ENCODE data around the gene IGF2R.
"Not testable (repeated sequence)": the region's sequence is repeated elsewhere in the genome, so short reads cannot be mapped to it uniquely, and the experiment has no call there.

Gene IGF2R

GRCh38 chr6:160138839-160139419 is 170.0 kb downstream of the IGF2R start:
- DNase-seq (ENCODE audit: low read depth), result no peak

GRCh38 chr6:160139420-160139851 is 170.6 kb downstream of the IGF2R start:
- DNase-seq (ENCODE audit: low read depth), result no peak

- not testable (repeated sequence) for DNase-seq (ENCODE audit: low read depth)
Observed at GRCh38 chr6:160140493-160140892, 171.6 kb downstream of the IGF2R start.

GRCh38 chr6:160141001-160141726 is 172.3 kb downstream of the IGF2R start:
- no peak for DNase-seq (ENCODE audit: low read depth)

GRCh38 chr6:160142115-160142715 is 173.3 kb downstream of the IGF2R start:
- DNase-seq (ENCODE audit: low read depth), result no peak

- DNase-seq (ENCODE audit: low read depth), result no peak
Observed at GRCh38 chr6:160146454-160147145, 177.7 kb downstream of the IGF2R start.

- no peak for DNase-seq (ENCODE audit: low read depth)
Observed at GRCh38 chr6:160147146-160147536, 178.3 kb downstream of the IGF2R start.

GRCh38 chr6:160154471-160154870 is 185.6 kb downstream of the IGF2R start:
- no peak for DNase-seq (ENCODE audit: low read depth)

- no peak for DNase-seq (ENCODE audit: low read depth)
Observed at GRCh38 chr6:160156842-160157241, 188.0 kb downstream of the IGF2R start.

GRCh38 chr6:160160450-160160849 is 191.6 kb downstream of the IGF2R start:
- DNase-seq (ENCODE audit: low read depth), result no peak
